HepG2 (cell line): ENCODE measurements around the gene TUBA8. TPM values are rescaled to one million over a fixed set of nuclear protein-coding genes. Genes with fewer than 3 reads are reported as not detected.
A peak's percentile ranks its signal among the peaks of the same experiment; 100 is the strongest.

Experiments
- CENPX ChIP-seq: sonication (generic); formaldehyde crosslinking; IDR thresholded peaks from 2 replicates; pipeline ENCODE4 v1.9.0; 2021; ENCODE audit warnings: mild to moderate bottlenecking, missing genetic modification reagents, moderate library complexity
- ETV6 ChIP-seq: sonication (generic); formaldehyde crosslinking; conservative IDR thresholded peaks from 2 replicates; pipeline ENCODE4 v1.4.0; 2020; ENCODE audit warnings: missing genetic modification reagents
- FOXA1 ChIP-seq, 2 experiments: fragments of 450-650 bp in 1 of 2; sonication (generic) in 1 of 2; formaldehyde crosslinking in 1 of 2; IDR thresholded peaks; 2 replicates each; pipeline versions ENCODE4 v1.4.0 to v1.6.1; 2016 to 2020; ENCODE audit warnings: missing genetic modification reagents in 1 of 2
- GABPA ChIP-seq, 2 experiments: IDR thresholded peaks; 2 replicates each; pipeline ENCODE4 v1.6.1; 2011 to 2016; ENCODE audit warnings: low read depth in 2 of 2, low read length in 1 of 2, missing biosample characterization in 1 of 2, missing genetic modification characterization in 1 of 2
- GTF2F1 ChIP-seq: fragments of 150-350 bp; IDR thresholded peaks from 2 replicates; pipeline ENCODE4 v1.6.1; 2014; ENCODE audit warnings: low read length
- HMGA1 ChIP-seq: sonication (generic); formaldehyde crosslinking; conservative IDR thresholded peaks from 2 replicates; pipeline ENCODE4 v1.4.0; 2020; ENCODE audit warnings: missing genetic modification reagents
- KDM5B ChIP-seq: sonication (generic); formaldehyde crosslinking; IDR thresholded peaks from 2 replicates; pipeline ENCODE4 v1.4.0; 2020; ENCODE audit warnings: missing genetic modification reagents, mild to moderate bottlenecking, borderline replicate concordance
- LCORL ChIP-seq, 2 experiments: fragments of 450-650 bp in 1 of 2; sonication (generic) in 1 of 2; formaldehyde crosslinking in 1 of 2; IDR thresholded peaks; 2 replicates each; pipeline versions ENCODE4 v1.5.0 to v1.6.1; 2017 to 2020; ENCODE audit warnings: antibody characterized with exemption in 1 of 2, missing genetic modification reagents in 1 of 2
- MLLT10 ChIP-seq: sonication (generic); formaldehyde crosslinking; IDR thresholded peaks from 2 replicates; pipeline ENCODE4 v1.4.0; 2020; ENCODE audit warnings: missing genetic modification reagents
- RARA ChIP-seq: IDR thresholded peaks from 2 replicates; pipeline ENCODE4 v1.6.1; 2016; ENCODE audit warnings: missing genetic modification reagents, missing compliant biosample characterization
- RARG ChIP-seq: sonication (generic); formaldehyde crosslinking; IDR thresholded peaks from 2 replicates; pipeline ENCODE4 v1.4.0; 2020; ENCODE audit warnings: low read depth, mild to moderate bottlenecking, missing genetic modification reagents
- SMAD9 ChIP-seq: sonication (generic); formaldehyde crosslinking; IDR thresholded peaks from 2 replicates; pipeline ENCODE4 v1.5.1; 2020; ENCODE audit warnings: mild to moderate bottlenecking, missing genetic modification reagents
- SMARCC2 ChIP-seq: fragments of 450-650 bp; IDR thresholded peaks from 2 replicates; pipeline ENCODE4 v1.6.1; 2017; ENCODE audit warnings: antibody characterized with exemption, mild to moderate bottlenecking
- SMYD3 ChIP-seq: sonication (generic); formaldehyde crosslinking; IDR thresholded peaks from 2 replicates; pipeline ENCODE4 v1.8.1; 2023; ENCODE audit warnings: mild to moderate bottlenecking, missing genetic modification reagents
- ZFP37 ChIP-seq: sonication (generic); formaldehyde crosslinking; IDR thresholded peaks from 2 replicates; pipeline ENCODE4 v1.4.0; 2020; ENCODE audit warnings: missing genetic modification reagents, borderline replicate concordance
- ZNF34 ChIP-seq: sonication (generic); formaldehyde crosslinking; IDR thresholded peaks from 2 replicates; pipeline ENCODE4 v1.4.0; 2020; ENCODE audit warnings: mild to moderate bottlenecking, missing genetic modification reagents, borderline replicate concordance
- ZNF382 ChIP-seq: sonication (generic); formaldehyde crosslinking; IDR thresholded peaks from 2 replicates; pipeline ENCODE4 v1.5.0; 2020; ENCODE audit warnings: missing genetic modification reagents, mild to moderate bottlenecking, borderline replicate concordance
- ZNF44 ChIP-seq: sonication (generic); formaldehyde crosslinking; IDR thresholded peaks from 2 replicates; pipeline ENCODE4 v1.5.1; 2020; ENCODE audit warnings: mild to moderate bottlenecking, missing genetic modification reagents
- ZNF484 ChIP-seq: sonication (generic); formaldehyde crosslinking; IDR thresholded peaks from 2 replicates; pipeline ENCODE4 v1.5.1; 2020; ENCODE audit warnings: mild to moderate bottlenecking, low read depth, missing genetic modification reagents, borderline replicate concordance
- ZNF552 ChIP-seq: sonication (generic); formaldehyde crosslinking; IDR thresholded peaks from 2 replicates; pipeline ENCODE4 v1.9.0; 2022; ENCODE audit warnings: missing genetic modification reagents, mild to moderate bottlenecking, borderline replicate concordance
- polyA plus RNA-seq, 8 experiments: library from polyadenylated mRNA; depleted of rRNA in 3 of 8; stranded (reverse) in 7 of 8; unstranded in 1 of 8; fragments of >200 nt; fragmentation: Illumina TruSeq in 4 of 8; extraction: Trizol in 4 of 8; gene quantifications; 2 replicates each; pipeline versions ENCODE4 v1.2.1 to v1.2.3, GENCODE V29; 2011 to 2016; ENCODE audit warnings: low read depth in 4 of 8, missing spikeins in 1 of 8, mixed read lengths in 1 of 8; ENCODE audit not compliant: insufficient read depth in 1 of 8
- total RNA-seq, 5 experiments: library from RNA; depleted of rRNA; stranded (reverse); fragments of >200 nt; fragmentation: Illumina TruSeq; extraction: Trizol; gene quantifications; 2 replicates each; pipeline ENCODE4 v1.2.3, GENCODE V29; 2016; ENCODE audit warnings: low read depth in 1 of 5
- TF ChIP-seq, protein P1 (sequence below): IDR thresholded peaks from 2 replicates; pipeline ENCODE4 v1.6.1; 2016; ENCODE audit warnings: missing genetic modification reagents, missing compliant biosample characterization
- TF ChIP-seq, protein P2 (sequence below): sonication (generic); formaldehyde crosslinking; IDR thresholded peaks from 2 replicates; pipeline ENCODE4 v1.9.0; 2021; ENCODE audit warnings: missing genetic modification reagents, mild to moderate bottlenecking, borderline replicate concordance
- TF ChIP-seq, protein P3 (sequence below): IDR thresholded peaks from 2 replicates; pipeline ENCODE4 v1.6.1; 2016
- TF ChIP-seq, protein P4 (sequence below): IDR thresholded peaks from 2 replicates; pipeline ENCODE4 v1.6.1; 2016; ENCODE audit warnings: missing compliant biosample characterization, missing genetic modification reagents, borderline replicate concordance
- TF ChIP-seq, protein P5 (sequence below): sonication (generic); formaldehyde crosslinking; IDR thresholded peaks from 2 replicates; pipeline ENCODE4 v1.8.0; 2022; ENCODE audit warnings: mild to moderate bottlenecking, missing genetic modification reagents

TUBA8 gene
- total and polyA plus RNA-seq, 2 of the 13 experiments (the other 11 are each of a cell fraction or from before 2014, with no cell fraction given), result 0.35 to 0.69 TPM

DNA sequence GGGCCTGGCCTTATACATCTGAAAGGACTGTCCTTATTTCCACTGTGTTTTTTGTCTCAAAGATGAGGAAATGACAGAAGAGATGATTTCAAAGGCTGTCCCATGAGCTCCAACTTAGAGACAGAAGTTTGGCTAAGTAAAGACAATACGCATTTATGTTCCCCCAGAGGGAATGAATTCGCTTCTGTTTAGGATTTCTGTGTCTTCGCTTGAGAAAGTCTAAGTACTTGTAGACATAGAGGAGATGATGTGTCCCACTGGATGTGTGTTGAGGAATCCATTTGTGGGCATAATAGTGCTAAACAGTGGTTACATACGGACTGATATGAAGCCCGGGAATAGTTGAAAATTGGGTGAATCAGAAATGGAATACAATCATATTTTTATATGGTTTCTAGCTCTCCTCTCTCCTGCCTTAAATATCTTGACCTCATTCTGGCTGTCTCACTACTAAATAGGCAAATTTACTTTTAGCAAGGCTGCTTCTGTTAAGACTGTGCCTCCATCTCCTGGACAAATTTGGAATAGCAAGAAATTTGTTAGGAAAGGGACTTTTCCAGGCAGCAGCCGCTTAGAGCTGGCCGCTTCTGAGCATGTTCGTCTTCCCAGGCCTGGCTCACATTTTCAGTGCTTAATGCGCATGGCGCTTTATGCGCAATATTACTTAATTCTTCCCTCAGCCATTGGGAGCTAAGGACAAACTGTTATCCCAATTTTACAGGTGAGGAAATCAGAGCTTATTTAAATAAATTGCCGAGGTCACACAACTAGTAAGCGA is 34.7 kb upstream of the TUBA8 start (continued):
- TF ChIP-seq SMAD9 (CRISPR knock-in tag) (no peak), GTF2F1 (no peak), MLLT10 (CRISPR knock-in tag) (no peak), CENPX (CRISPR knock-in tag) (no peak), RARG (no peak), SMYD3 (CRISPR knock-in tag) (no peak), RARA (CRISPR knock-in tag) (no peak), ZNF34 (CRISPR knock-in tag) (no peak), FOXA1 (IDR thresholded peaks at IDR 0.05) (no peak), FOXA1 (CRISPR knock-in tag; IDR thresholded peaks at IDR 0.05) (no peak), KDM5B (no peak), ETV6 (no peak), ZNF44 (no peak), ZNF552 (CRISPR knock-in tag) (no peak), ZFP37 (no peak), HMGA1 (CRISPR knock-in tag) (no peak), LCORL (IDR thresholded peaks at IDR 0.05) (no peak), LCORL (CRISPR knock-in tag; IDR thresholded peaks at IDR 0.05) (no peak), ZNF484 (CRISPR knock-in tag) (no peak), GABPA (IDR thresholded peaks at IDR 0.05; ENCODE audit: low read depth, low read length) (no peak), GABPA (CRISPR knock-in tag; IDR thresholded peaks at IDR 0.05; ENCODE audit: low read depth) (0 out of 2 replicates have a peak, but pooled peaks have one; percentile 16), ZNF382 (CRISPR knock-in tag) (no peak), SMARCC2 (no peak)
- TF ChIP-seq, protein P1, sequence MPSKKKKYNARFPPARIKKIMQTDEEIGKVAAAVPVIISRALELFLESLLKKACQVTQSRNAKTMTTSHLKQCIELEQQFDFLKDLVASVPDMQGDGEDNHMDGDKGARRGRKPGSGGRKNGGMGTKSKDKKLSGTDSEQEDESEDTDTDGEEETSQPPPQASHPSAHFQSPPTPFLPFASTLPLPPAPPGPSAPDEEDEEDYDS (CRISPR knock-in tag), result 0 out of 2 replicates have a peak, but pooled peaks have one; percentile 18
- TF ChIP-seq, protein P2, sequence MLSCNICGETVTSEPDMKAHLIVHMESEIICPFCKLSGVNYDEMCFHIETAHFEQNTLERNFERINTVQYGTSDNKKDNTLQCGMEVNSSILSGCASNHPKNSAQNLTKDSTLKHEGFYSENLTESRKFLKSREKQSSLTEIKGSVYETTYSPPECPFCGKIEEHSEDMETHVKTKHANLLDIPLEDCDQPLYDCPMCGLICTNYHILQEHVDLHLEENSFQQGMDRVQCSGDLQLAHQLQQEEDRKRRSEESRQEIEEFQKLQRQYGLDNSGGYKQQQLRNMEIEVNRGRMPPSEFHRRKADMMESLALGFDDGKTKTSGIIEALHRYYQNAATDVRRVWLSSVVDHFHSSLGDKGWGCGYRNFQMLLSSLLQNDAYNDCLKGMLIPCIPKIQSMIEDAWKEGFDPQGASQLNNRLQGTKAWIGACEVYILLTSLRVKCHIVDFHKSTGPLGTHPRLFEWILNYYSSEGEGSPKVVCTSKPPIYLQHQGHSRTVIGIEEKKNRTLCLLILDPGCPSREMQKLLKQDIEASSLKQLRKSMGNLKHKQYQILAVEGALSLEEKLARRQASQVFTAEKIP, result no peak
- TF ChIP-seq, protein P3, sequence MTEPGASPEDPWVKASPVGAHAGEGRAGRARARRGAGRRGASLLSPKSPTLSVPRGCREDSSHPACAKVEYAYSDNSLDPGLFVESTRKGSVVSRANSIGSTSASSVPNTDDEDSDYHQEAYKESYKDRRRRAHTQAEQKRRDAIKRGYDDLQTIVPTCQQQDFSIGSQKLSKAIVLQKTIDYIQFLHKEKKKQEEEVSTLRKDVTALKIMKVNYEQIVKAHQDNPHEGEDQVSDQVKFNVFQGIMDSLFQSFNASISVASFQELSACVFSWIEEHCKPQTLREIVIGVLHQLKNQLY (CRISPR knock-in tag), result no peak
- TF ChIP-seq, protein P4, sequence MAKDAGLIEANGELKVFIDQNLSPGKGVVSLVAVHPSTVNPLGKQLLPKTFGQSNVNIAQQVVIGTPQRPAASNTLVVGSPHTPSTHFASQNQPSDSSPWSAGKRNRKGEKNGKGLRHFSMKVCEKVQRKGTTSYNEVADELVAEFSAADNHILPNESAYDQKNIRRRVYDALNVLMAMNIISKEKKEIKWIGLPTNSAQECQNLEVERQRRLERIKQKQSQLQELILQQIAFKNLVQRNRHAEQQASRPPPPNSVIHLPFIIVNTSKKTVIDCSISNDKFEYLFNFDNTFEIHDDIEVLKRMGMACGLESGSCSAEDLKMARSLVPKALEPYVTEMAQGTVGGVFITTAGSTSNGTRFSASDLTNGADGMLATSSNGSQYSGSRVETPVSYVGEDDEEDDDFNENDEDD (CRISPR knock-in tag), result no peak
- TF ChIP-seq, protein P5, sequence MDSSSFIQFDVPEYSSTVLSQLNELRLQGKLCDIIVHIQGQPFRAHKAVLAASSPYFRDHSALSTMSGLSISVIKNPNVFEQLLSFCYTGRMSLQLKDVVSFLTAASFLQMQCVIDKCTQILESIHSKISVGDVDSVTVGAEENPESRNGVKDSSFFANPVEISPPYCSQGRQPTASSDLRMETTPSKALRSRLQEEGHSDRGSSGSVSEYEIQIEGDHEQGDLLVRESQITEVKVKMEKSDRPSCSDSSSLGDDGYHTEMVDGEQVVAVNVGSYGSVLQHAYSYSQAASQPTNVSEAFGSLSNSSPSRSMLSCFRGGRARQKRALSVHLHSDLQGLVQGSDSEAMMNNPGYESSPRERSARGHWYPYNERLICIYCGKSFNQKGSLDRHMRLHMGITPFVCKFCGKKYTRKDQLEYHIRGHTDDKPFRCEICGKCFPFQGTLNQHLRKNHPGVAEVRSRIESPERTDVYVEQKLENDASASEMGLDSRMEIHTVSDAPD (CRISPR knock-in tag), result no peak
